ENCODE data around the gene BHLHE23. TPM values are rescaled to one million over a fixed set of nuclear protein-coding genes. Genes with fewer than 3 reads are reported as not detected.

The BHLHE23 gene
- total RNA-seq, 1 donor from 2014 or later: 23.9 TPM

- no peak for DNase-seq
- Mint-ChIP-seq H3K27ac (ENCODE audit: unreplicated experiment) (no peak overlapping the region), H3K9me3 (ENCODE audit: unreplicated experiment) (peaks cover 2% of the 10 kb centered on the region), H3K4me1 (ENCODE audit: low read depth, unreplicated experiment) (peaks cover 1% of the 10 kb centered on the region), H3K4me3 (ENCODE audit: unreplicated experiment) (no peak overlapping the region), H3K27me3 (ENCODE audit: unreplicated experiment) (peaks cover 3% of the 10 kb centered on the region), H3K36me3 (ENCODE audit: unreplicated experiment) (no peaks in the 10 kb centered on the region)
- TF ChIP-seq CTCF (IDR thresholded peaks at IDR 0.05; ENCODE audit: partially characterized antibody, unreplicated experiment): no peak
Observed at GRCh38 chr20:62956387-62957135, 50.2 kb downstream of the BHLHE23 start.

Other genes with a start within 250 kb of the BHLHE23 start
- 15.6 TPM for gene MRGBP, start 210.5 kb downstream of the BHLHE23 start, total RNA-seq (ENCODE audit: unreplicated experiment)
- gene OGFR, start 202.1 kb downstream of the BHLHE23 start, total RNA-seq (ENCODE audit: unreplicated experiment): 70.5 TPM
- 78.7 TPM for gene COL9A3, start 189.9 kb downstream of the BHLHE23 start, total RNA-seq (ENCODE audit: unreplicated experiment)
- gene TCFL5, start 145.1 kb downstream of the BHLHE23 start, total RNA-seq (ENCODE audit: unreplicated experiment): 12.6 TPM
- gene DIDO1, start 80.5 kb downstream of the BHLHE23 start, total RNA-seq (ENCODE audit: unreplicated experiment): 77.8 TPM
- 57.8 TPM for gene GID8, start 68.8 kb downstream of the BHLHE23 start, total RNA-seq (ENCODE audit: unreplicated experiment)
- 1.8 TPM for gene SLC17A9, start 54.3 kb downstream of the BHLHE23 start, total RNA-seq (ENCODE audit: unreplicated experiment)
- gene YTHDF1, start 209.2 kb upstream of the BHLHE23 start, total RNA-seq (ENCODE audit: unreplicated experiment): 43.3 TPM
- not detected for gene BIRC7, start 228.9 kb upstream of the BHLHE23 start, total RNA-seq (ENCODE audit: unreplicated experiment)
- 183 TPM for gene NKAIN4, start 247.5 kb upstream of the BHLHE23 start, total RNA-seq (ENCODE audit: unreplicated experiment)

All from glutamatergic neuron (in vitro differentiated cells).